HG03064 (cell line): ENCODE measurements around the gene HAGHL.
"Not testable (repeated sequence)": the region's sequence is repeated elsewhere in the genome, so short reads cannot be mapped to it uniquely, and the experiment has no call there.

ENCODE experiments used
- ATAC-seq: cut with Tn5 transposase; IDR thresholded peaks from one replicate; pipeline ENCODE4 v1.9.1; 2021; ENCODE audit warnings: low read depth; ENCODE audit not compliant: unreplicated experiment

HAGHL gene

GRCh38 chr16:766820-767640, 40.1 kb downstream of the HAGHL start:
- no peak for ATAC-seq

- no peak for ATAC-seq
These were observed 40.9 kb downstream of the HAGHL start for GRCh38 chr16:767743-768235.

- ATAC-seq: no peak
These were observed 41.5 kb downstream of the HAGHL start for GRCh38 chr16:768428-768827.

DNA sequence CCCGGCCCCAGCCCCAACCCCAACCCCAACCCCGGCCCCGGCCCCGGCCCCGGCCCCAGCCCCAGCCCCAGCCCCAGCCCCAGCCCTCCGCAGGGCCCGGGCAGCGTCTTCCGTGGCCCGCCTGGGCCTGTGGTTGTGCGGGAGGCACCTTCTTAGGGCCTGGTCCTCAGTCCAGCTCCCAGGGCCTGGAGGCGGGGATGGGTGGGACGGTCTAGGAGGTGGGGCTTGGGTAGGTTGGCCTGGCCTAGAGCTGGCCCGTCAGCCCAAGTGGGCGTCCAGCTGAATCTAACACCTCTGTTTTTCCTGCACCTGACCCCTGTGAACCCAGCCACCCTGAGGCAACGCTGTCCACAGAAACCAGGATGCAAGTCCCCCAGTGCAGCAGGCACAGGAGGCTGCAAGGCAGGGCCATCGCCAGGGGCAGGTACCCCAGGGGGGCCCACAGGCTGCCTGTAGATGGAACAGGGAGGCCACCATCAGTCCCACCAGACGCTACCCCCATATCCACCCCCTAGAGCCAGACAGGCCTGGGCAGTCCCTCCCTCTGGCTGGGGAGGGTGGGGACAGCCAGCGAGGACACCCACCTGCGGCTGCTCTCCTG, 42.4 kb downstream of the HAGHL start:
- no peak for ATAC-seq

- ATAC-seq: no peak
These were observed 43.0 kb downstream of the HAGHL start for GRCh38 chr16:769934-770333.

DNA sequence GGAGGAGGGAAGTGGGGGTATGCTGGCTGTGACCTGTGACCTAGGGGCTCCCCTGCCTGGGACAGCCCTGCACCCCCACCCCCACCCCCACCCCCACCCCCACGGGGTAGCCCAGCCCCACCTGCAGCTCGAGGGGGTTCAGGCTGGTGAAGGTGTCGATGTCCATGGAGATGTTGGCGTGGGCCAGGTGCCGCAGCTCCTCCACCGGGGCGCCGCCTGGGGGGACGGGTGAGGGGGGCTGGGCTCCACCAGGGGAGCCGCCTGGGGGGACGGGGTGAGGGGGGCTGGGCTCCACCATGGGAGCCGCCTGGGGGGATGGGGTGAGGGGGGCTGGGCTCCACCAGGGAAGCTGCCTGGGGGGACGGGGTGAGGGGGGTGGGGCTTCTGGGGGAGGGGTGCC, 43.5 kb downstream of the HAGHL start:
- no peak for ATAC-seq

GRCh38 chr16:772959-773358, 46.1 kb downstream of the HAGHL start:
- no peak for ATAC-seq

GRCh38 chr16:774086-775001, 47.4 kb downstream of the HAGHL start:
- ATAC-seq: no peak

DNA sequence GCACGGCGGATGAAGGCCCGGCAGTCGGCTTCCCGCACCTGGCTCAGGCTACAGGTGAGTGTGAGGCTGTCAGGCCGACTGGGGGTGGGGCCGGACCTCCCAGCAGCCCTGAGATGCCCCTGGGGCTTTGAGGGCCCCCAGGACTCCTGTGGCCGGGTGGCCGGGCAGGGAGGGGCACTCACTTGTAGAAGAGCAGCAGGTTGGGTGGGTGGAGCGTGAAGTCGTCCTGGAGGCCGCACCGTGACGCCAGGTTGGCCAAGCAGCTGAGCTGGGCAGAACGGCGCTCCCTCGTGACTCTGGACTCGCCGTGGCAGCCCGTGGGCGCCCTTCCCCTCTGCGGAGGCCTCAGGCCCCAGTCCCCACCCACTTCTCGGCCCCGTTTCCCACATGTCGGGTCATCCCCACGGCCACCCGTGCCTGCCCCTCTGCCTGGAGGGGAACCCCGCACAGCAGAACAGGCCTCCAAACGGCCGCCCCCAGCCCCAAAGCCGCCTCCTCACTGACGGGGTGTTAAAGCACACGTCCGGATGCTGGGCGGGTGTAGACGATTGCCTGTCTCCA, 48.4 kb downstream of the HAGHL start:
- ATAC-seq: no peak

GRCh38 chr16:776298-776697, 49.4 kb downstream of the HAGHL start:
- ATAC-seq: not testable (repeated sequence)

DNA sequence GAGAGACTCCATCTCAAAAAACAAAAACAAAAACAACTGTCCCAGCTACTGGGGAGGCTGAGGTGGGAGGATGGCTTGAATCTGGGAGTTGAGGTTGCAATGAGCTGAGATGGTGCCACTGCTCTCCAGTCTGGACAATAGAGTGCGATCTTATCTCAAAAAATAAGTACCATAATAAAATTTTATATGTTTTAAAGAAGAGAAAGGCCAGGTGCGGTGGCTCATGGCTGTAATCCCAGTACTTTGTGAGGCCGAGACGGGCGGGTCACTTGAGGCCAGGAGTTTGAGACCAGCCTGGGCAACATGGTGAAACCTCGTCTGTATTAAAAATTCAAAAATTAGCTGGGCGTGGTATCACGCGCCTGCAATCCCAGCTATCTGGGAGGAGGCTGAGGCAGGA, 49.9 kb downstream of the HAGHL start:
- no peak for ATAC-seq

- no peak for ATAC-seq
These were observed 50.9 kb downstream of the HAGHL start for GRCh38 chr16:777826-778225.

- ATAC-seq: no peak
These were observed 51.5 kb downstream of the HAGHL start for GRCh38 chr16:778447-778846.

- no peak for ATAC-seq
These were observed 52.1 kb downstream of the HAGHL start for GRCh38 chr16:778909-779527.
